HG02938 (cell line): ENCODE data around the gene CYP4A22.
A peak's percentile ranks its signal among the peaks of the same experiment; 100 is the strongest.
"Not testable (repeated sequence)": the region's sequence is repeated elsewhere in the genome, so short reads cannot be mapped to it uniquely, and the experiment has no call there.

Source experiments
- ATAC-seq: cut with Tn5 transposase; IDR thresholded peaks from one replicate; pipeline ENCODE4 v1.9.1; 2021; ENCODE audit warnings: mild to moderate bottlenecking, moderate library complexity; ENCODE audit not compliant: unreplicated experiment

Gene CYP4A22

DNA sequence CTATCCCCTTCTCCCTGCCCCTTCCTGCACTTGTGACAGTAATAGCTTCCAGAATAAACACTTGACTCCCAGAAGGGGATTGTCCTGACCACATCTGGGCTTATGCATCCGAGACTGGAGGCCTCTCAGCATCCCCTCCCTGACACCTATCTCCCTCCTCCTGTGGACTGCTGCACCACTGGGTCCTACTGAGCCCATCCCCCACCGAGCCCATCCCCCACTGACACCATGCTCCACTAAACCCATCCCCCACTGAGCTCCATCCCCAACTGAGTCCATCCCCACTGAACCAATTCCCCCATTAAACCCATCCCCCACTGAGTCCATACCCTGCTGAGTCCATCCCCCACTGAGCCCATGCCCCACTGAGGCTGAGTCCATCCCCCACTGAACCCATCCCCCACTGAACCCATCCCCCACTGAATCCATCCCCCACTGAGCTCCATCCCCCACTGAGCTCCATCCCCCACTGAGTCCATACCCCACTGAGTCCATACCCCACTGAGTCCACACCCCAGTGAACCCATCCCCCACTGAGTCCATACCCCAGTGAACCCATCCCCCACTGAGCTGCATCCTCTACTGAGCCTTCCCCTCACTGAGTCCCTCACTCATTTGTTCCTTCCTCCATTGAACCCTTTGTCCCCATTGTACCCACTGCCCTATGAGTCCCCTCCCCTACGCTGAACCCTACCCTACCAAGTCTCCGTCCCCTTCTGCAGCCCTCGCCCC lies 47.0 kb downstream of the CYP4A22 start:
- no peak for ATAC-seq

DNA sequence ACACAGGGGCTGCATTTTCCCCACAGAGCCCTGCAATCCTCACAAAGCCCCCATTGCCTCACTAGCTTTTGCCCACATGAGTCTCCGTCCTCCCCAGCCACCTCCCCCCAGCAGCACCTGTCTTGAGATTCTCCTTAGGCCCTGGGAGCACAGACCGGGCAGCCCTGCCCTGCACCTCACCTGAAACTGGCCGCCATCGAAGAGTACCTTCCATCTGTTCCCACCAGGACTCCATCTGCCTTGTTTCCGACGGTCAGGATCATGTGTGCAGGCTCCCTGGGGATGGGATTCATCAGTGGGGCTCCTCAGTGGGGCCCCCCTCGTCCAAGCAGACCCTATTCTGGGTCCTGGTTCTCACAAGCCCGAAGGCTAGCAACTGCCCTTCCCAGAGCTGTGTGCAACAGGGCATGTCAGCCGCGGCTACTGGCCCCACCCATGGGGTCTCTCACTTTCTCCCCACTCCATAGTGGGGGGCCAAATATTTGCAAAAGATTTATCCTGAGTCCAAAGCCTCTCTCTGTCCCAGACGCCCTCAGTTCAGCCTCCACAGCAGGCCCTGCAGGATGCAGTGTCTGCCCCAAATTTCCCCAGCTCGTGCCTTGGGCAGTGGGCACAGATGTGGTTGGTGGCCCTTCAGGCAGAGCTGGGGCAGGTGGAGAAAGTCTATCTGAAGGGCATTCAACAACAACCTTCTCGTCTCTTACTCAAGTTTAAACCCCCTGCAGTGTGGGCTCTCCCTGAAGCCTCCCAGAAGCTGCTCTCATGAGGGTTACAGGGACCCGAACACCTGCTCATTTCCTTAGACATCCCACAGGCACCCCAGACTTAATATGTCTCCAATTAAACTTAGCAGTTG lies 47.8 kb downstream of the CYP4A22 start:
- ATAC-seq = no peak

- no peak for ATAC-seq
These were observed 49.3 kb downstream of the CYP4A22 start for GRCh38 chr1:47186267-47187185.

- no peak for ATAC-seq
These were observed 50.1 kb downstream of the CYP4A22 start for GRCh38 chr1:47187231-47187925.

GRCh38 chr1:47187926-47188250 lies 50.6 kb downstream of the CYP4A22 start:
- ATAC-seq = no peak

DNA sequence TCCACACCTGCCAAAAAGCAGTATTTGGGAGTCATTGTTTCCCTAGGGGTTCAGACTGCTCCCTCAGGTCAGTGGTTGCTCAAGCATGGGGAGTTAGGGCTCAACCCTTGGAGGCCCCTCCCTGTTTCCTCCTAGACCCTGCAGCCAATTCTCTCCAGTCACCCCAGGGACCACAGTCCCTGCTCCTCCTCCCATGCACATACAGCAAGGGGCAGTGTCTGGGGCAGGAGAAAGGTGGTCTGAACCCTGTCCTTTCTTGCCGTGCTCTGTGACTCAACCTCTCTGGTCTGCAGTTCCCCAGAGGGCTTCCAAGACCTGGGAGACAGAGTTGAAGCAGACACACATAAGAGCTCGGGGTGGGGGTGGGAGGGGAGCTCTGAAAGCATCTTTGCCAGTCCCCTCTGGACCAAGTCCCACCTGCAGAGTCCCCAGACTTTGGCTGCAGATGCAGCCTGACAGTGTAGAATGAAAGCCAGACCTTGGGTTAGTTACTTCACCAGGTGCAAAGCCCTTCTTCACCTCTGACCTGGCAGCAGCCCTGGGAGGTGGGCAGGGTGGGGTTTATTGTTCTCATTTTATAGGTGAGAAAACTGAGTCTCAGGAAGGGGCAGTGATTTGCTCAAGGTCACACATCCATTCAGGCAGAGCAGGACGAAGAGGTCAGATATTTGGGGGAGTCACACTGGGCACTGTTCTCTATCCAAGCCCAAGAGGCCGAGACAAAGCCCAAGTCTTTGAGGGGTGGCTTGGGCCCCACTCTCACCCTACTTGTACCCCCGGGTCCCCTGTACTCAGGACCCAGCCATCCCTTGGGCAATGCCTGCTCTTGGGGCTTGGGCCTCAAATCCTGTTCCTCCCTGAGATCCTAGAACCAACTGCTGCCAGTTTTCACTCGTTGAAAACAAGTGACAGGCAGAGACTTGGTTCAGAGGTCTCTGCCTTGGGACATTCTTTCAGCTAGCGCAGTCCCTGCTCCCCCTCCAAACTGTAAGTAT lies 51.8 kb downstream of the CYP4A22 start:
- no peak for ATAC-seq

DNA sequence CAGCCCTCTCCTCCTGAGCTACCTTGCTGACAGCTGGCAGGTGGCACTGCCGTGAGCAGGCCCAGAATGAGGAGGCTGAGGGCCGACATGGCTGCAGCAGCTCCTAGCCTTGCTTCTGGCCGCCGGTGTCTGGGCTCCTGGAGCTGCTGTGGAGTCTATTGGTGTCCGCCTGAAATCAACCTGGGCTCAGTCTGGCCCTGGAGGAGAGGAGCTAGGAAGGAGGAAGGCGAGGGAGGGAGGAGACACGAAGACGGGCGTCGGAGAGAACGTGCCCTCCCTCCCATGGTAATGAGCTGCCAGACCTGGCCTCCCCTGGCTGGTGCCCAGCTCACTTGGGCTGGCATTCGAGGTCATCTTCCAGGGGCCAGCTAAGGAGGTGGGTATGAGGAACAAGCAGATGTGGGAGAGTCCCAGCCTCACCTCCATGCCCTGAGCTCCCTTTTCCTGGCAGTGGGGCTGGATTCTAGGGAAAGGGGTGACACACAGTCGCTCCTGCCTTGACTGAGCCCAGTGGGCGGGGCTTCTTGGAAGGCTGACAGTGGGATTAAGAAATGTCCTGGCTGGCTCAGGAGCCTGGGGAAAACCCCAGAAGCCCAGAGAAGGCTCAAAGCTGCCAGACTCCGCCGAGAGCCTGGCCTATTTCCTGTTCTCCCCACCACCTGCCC lies 52.7 kb downstream of the CYP4A22 start, which contains the start of gene PDZK1IP1:
Gene PDZK1IP1 (minus strand): TSS at position 193 of the 665 bp plus-strand sequence. CDS start 104 bp downstream, at position 89.
- ATAC-seq = no peak

DNA sequence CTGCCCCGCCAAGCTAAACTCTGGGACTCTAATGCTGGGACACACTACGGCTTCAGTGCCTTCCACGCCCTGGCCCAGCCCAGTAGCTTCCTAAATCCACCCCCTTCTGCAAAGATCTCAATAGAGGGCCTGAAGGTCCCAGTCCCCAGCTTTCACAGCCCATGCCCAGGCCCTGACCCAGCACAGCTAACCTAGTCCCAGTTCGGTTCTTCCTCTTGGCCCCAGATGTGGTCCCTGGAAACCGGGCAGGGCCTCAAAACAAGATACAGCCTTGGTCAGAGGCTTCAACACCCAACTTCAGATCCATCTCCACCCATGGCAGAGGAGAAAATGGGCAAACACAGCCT lies 53.2 kb downstream of the CYP4A22 start:
- no peak for ATAC-seq

DNA sequence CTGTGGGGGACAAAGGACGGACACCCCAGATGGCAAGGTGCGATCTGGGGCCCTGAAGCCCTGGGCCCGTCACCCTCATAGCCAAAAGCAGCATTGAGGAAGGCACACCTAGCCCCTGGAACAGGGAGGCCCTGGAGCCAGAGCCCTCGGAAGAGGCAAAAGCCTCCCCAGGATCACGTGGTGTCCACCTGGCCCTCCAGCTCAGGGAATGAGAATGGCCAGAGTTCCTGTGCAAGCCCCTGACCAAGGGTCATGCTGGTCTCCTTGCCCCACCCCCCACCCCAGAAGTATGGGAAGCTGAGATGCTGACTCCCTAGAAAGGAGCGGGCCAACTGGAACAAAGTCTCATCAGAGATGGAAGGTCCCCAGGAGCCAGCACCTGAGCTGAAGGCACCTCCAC lies 53.6 kb downstream of the CYP4A22 start:
- no peak for ATAC-seq

DNA sequence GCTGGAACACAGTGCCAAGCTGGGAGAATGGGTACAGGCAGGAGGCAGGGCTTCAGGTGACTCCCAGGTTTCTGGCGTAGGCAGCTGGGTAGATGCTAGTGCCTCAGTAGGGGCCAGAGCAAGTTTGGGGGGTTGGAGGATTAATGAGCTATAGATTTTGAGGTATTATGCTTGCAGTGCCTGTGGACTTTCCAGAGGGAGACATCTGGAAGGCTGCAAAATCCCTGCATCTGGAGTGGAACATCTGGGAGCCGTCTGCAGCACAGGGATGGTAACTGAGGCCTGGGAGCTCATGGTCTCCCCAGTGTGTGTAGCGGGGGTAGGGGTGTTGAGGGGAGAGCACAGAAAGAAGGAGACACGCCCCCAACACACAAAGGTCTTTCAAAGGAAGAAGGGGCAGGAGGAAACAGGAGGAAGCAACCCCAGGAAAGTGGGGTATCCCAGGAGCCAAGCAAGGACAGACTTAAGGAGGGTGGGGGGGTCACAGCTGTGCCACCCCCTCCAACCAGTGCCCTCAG lies 54.8 kb downstream of the CYP4A22 start:
- no peak for ATAC-seq

DNA sequence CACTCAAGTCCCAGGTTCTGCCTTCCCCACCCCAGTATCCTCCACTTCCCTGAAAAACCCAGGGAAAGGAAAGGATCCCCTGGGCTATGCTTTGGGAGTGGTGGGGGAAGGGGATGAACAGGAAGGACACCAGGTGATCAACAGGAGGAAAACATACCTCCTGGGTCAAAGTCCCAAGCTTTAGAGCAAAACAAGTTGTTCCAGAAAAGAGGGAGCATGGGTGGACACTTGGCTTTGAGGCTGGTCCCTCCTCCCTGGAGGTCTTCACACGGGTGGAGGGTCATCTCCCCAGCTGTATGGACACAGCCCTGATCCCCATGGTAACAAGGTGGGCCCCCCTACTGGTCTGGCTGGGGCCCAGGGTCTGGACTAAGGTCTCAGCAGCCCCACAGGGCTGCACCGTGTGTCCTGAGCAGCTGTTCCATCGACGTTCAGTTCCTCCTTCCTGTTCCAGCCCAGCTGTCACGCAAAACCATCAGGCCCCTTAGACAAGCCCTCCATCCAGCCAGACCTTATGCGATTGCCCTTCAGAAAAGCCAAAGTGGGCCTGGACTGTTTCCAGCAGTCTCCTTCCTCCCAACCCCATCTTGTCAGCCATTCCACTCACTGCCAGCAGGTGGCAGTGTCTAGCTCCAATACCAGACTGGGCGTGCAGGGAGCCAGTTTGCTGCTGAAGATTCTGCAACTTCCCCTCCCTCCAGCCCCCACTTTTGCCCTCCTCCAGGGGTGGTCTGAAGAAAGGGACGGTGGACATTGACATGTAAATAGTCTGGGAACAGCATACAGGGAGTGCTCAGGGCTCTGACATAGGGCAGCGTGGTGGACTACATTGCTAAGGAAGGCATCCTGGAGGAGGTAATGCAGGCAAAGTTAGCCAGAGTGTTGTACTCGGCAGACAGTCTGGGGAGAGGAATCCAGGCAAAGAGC lies 55.5 kb downstream of the CYP4A22 start:
- ATAC-seq = peak; percentile 72

DNA sequence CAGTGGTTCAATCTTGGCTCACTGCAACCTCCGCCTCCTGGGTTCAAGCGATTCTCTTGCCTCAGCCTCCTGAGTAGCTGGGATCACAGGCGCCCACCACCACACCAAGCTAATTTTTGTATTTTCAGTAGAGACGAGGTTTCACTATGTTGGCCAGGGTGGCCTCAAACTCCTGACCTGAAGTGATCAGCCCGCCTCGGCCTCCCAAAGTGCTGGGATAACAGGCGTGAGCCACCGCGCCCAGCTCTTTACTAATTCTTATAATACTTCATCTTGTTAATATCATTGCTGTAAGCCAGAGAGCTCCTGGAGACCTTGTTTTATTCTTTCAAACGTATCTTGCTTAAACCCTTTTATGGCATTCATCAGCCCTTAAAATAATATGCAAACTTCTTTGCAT lies 56.3 kb downstream of the CYP4A22 start:
- not testable (repeated sequence) for ATAC-seq

GRCh38 chr1:47194311-47194710 lies 57.1 kb downstream of the CYP4A22 start:
- ATAC-seq = no peak

DNA sequence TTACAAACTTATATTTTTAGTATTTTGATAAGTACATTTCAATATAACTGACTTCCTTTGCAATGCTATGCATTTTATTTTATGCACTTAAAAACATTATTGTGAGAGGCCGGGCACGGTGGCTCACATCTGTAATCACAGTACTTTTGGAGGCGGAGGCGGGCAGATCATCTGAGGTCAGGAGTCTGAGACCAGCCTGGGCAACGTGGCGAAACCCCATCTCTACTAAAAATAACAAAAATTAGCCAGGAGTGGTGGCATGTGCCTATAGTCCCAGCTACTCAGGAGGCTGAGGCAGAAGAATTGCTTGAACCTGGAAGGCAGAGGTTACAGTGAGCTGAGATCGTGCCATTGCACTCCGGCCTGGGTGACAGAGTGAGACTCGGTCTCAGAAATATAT lies 58.7 kb downstream of the CYP4A22 start:
- not testable (repeated sequence) for ATAC-seq

DNA sequence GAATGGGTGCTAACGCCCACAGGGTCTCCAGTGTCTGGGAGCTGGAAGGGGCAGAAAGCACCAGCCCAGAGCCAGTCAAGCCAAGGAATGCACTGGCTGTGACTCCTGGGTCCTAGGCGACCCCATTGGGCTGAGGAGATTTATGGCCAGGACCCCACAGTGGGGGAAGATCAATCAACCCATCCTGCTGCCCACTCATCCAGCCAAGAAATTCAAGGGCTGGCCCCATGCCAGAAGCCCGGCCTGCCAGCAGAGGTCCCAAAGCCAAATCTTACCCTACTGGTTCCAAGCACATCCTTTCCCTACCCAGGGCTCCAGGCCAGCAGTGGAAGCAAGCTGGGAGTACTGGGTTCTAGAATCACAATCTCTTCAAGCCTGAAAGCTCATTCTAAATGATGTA lies 59.4 kb downstream of the CYP4A22 start:
- ATAC-seq = no peak

DNA sequence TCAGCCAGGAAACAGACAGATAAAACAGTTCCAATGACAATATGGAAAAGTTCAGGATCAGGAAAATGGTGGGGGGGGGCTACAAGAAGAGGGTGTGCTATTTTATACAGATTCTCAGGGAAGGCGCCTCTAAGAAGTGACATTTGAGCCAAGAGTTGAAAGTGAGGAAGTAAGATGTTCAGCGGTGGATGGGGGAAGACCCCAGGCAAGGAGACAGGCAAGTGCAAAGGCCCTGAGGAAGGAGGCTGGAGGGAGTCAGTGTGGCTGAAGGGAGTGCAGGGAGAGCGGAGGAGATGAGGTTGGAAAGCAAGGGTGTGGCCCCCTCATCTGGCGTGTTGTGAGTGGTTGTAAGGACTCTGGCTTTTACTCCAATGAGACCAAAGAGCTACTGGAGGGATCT lies 61.0 kb downstream of the CYP4A22 start:
- no peak for ATAC-seq
